Measurements from ENCODE around the gene PTPRU.

PTPRU gene

DNA sequence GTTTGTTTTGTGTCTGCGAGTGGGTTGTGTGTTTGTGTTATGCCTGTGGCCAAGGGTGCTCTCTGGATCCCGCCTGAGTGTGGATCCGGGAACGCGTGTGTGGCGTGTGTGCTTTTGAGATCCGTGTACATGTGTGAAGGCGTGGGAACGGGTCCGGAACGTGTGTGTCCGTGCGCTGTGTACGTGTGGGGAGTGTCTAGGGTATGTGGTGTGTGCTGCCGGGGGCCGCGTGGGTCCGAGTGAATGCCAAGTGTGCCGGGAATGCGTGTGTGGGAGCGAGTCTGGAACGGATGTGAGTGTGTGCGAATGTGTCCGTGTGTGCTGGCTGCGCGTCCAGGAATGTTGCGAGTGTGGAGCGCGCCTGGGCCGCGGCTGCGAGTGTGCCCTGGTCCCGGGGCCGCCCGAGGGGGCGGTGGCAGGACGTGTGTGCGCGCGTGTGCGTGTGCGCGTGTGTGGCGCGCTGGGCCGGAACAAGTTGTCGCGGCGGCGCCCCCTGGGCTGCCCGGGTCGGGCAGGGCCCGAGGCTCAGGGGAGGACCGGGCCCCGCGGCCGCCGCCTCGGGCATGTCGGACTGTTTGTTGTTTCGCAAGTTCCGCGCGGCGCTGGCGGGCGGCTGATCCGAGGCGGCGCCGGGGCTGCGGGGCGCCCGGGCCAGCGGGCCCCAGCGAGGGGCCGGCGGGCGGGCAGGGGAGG lies 953 bp downstream of the PTPRU start:
- peak overlapping the region; percentile 86 for H3K4me3 ChIP-seq (ENCODE audit: low read depth, low read length)
- TF ChIP-seq, protein P1, sequence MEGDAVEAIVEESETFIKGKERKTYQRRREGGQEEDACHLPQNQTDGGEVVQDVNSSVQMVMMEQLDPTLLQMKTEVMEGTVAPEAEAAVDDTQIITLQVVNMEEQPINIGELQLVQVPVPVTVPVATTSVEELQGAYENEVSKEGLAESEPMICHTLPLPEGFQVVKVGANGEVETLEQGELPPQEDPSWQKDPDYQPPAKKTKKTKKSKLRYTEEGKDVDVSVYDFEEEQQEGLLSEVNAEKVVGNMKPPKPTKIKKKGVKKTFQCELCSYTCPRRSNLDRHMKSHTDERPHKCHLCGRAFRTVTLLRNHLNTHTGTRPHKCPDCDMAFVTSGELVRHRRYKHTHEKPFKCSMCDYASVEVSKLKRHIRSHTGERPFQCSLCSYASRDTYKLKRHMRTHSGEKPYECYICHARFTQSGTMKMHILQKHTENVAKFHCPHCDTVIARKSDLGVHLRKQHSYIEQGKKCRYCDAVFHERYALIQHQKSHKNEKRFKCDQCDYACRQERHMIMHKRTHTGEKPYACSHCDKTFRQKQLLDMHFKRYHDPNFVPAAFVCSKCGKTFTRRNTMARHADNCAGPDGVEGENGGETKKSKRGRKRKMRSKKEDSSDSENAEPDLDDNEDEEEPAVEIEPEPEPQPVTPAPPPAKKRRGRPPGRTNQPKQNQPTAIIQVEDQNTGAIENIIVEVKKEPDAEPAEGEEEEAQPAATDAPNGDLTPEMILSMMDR (IDR thresholded peaks at IDR 0.05; ENCODE audit: low read depth, low read length), result no peak
- H3K27me3 ChIP-seq (ENCODE audit: insufficient read depth, low read depth, severe bottlenecking), result no peaks in the 10 kb centered on the region
- H3K27ac ChIP-seq, result peak overlapping the region; percentile 62
- peak; percentile 46 for DNase-seq
- no peaks in the 10 kb centered on the region for H3K9me3 ChIP-seq (ENCODE audit: severe bottlenecking)
- H3K36me3 ChIP-seq, result no peaks in the 10 kb centered on the region

DNA sequence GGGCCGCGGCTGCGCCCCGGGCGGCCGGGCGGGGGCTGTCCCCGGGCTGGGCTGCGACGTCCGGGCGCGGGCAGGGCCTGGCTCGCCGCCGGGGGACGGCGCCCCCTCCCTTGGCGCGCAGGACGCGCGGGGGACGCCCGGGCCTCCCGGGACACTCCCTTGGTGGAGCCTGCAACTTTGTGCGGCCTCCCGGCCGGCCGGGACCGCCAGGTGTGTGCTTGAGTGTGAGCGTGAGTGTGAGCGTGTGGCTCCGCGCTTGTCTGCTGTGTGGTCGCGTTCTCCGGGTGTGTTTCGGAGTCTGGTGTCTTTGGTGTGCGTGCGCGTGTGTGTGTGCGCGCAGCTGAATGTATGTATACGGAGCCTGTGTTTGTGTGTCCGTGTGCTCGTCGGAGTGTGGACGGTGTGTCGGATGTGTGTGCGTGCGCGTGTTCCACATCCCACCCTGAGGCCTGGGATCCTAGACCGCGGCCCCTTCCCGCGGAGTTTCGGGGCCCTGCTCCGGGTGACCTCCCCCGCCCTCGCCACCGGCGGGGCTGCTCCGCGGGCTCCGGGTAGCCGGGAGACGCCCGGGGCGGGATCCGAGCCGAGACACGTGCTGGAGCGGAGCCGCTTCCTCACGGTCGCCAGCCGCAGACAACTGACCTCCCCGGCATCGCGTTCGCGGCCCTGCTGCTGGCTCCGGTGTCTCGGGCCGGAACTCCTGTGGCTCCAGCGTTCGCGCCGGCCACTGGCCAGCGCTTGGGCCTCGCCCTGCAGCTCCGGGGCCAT lies 1.7 kb downstream of the PTPRU start:
- H3K27ac ChIP-seq, result 0 out of 2 replicates have a peak overlapping the region, but pooled peaks have one; percentile 35
- H3K9me3 ChIP-seq (ENCODE audit: severe bottlenecking), result no peaks in the 10 kb centered on the region
- peak overlapping the region; percentile 33 for H3K4me3 ChIP-seq (ENCODE audit: low read depth, low read length)
- no peaks in the 10 kb centered on the region for H3K27me3 ChIP-seq (ENCODE audit: insufficient read depth, low read depth, severe bottlenecking)
- H3K36me3 ChIP-seq, result no peaks in the 10 kb centered on the region
- DNase-seq, result no peak
- TF ChIP-seq, protein P1 (IDR thresholded peaks at IDR 0.05; ENCODE audit: low read depth, low read length), result no peak

DNA sequence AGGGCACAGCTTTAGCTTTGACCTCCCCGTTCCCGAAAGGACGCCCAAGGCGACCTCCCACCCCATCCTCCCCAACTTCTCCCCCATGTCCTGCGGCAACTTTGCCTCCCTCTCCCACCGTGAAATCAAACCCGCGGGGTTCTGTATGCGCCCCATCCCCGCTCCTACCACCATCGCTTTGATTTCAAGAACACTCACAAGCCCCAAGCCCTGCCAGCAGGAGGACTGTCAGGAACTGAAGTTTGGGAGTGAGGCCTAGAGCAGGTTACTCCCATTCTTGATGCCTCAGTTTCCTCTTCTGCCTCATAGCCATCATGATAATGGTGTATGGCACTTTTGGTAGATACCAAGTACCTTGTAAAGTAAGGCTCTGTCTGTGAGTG lies 2.3 kb downstream of the PTPRU start:
- TF ChIP-seq, protein P1 (IDR thresholded peaks at IDR 0.05; ENCODE audit: low read depth, low read length), result no peak
- Histone ChIP-seq H3K27me3 (ENCODE audit: insufficient read depth, low read depth, severe bottlenecking) (no peaks in the 10 kb centered on the region), H3K27ac (no peak overlapping the region; the same call in 1 of the 2 replicates), H3K36me3 (no peaks in the 10 kb centered on the region), H3K4me3 (ENCODE audit: low read depth, low read length) (no peak overlapping the region), H3K9me3 (ENCODE audit: severe bottlenecking) (no peaks in the 10 kb centered on the region)
- DNase-seq, result no peak

DNA sequence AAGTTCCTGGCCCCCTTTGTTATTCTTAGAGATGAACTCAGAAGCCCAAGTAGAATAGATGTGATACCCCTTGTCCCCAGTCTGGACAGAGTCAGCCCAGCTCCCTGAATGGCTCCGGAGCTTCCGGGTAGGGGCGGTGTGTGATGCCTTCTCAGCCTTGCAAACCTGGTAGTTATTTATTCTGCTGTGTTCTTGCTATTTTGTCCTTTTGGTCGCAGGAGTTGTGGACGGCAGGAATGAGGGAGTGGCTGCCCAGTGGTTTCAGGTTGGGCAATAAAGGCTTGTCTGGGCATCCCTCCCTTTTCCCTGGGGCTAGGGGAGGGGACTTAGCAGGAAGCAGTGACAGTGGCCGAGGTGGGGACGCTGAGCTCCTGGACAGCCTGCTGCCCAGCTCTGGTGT lies 2.8 kb downstream of the PTPRU start:
- Histone ChIP-seq H3K27ac (peak overlapping the region; percentile 70), H3K27me3 (ENCODE audit: insufficient read depth, low read depth, severe bottlenecking) (no peaks in the 10 kb centered on the region), H3K9me3 (ENCODE audit: severe bottlenecking) (no peaks in the 10 kb centered on the region), H3K36me3 (no peaks in the 10 kb centered on the region), H3K4me3 (ENCODE audit: low read depth, low read length) (no peak overlapping the region)
- DNase-seq, result peak; percentile 30
- TF ChIP-seq, protein P1 (IDR thresholded peaks at IDR 0.05; ENCODE audit: low read depth, low read length), result no peak

DNA sequence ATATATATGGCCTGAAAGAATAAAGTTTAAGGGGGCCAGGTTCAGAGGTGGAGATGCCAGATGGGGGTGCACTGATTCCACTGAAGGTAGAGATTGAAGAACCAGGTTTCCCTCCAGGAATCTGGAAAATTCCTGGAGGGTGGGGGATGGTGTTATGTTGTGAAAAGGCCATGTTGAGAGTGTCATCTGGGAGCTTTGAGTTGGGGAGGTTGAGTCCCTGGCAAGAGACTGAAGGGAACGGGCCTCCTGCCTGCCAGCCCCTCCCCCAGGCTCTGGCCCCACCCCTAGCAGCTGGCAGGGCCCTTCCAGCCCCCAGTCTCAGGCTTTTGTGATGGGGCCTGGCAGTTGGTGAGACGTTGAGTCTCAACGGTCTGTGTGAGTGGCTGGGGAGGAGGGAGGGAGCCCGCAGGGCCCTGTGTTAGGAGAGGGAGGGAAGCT lies 4.1 kb downstream of the PTPRU start:
- H3K27me3 ChIP-seq (ENCODE audit: insufficient read depth, low read depth, severe bottlenecking), result no peaks in the 10 kb centered on the region
- H3K27ac ChIP-seq, result peak overlapping the region; percentile 70
- no peaks in the 10 kb centered on the region for H3K36me3 ChIP-seq
- no peak overlapping the region for H3K4me3 ChIP-seq (ENCODE audit: low read depth, low read length)
- H3K9me3 ChIP-seq (ENCODE audit: severe bottlenecking), result no peaks in the 10 kb centered on the region
- TF ChIP-seq, protein P1 (IDR thresholded peaks at IDR 0.05; ENCODE audit: low read depth, low read length), result peak; percentile 39; the same call in 1 of the 2 replicates
- DNase-seq, result peak; percentile 78
